MM.1S (cell line): ENCODE data around the gene INSIG2.

Experiments
- DNase-seq: peaks from one replicate; pipeline ENCODE4 v3.0.0-alpha.2; 2015
- H2AFZ ChIP-seq: fragments of 300-600 bp; sonication (generic); 2 replicates; pipeline ENCODE4 v1.6.0; 2016; ENCODE audit warnings: antibody characterized with exemption, low read length
- H3F3A ChIP-seq: fragments of 300-600 bp; sonication (generic); 2 replicates; pipeline ENCODE4 v1.6.1; 2016; ENCODE audit warnings: mild to moderate bottlenecking, antibody characterized with exemption, low read length, moderate library complexity, mixed read lengths; ENCODE audit not compliant: insufficient read depth
- H3K27ac ChIP-seq: fragments of 300-600 bp; sonication (generic); 2 replicates; pipeline ENCODE4 v1.5.1; 2016; ENCODE audit warnings: mild to moderate bottlenecking, low read length
- H3K27me3 ChIP-seq: fragments of 300-600 bp; sonication (generic); replicated peaks from 2 replicates; pipeline ENCODE4 v1.6.0; 2016; ENCODE audit warnings: low read length; ENCODE audit not compliant: insufficient read depth
- H3K36me3 ChIP-seq: fragments of 300-600 bp; sonication (generic); replicated peaks from 2 replicates; pipeline ENCODE4 v1.6.1; 2016; ENCODE audit warnings: mild to moderate bottlenecking, low read length, mixed read lengths; ENCODE audit not compliant: insufficient read depth
- H3K4me1 ChIP-seq: fragments of 300-600 bp; sonication (generic); 2 replicates; pipeline ENCODE4 v1.6.1; 2016; ENCODE audit warnings: low read length, mixed read lengths
- H3K4me2 ChIP-seq: fragments of 300-600 bp; sonication (generic); 2 replicates; pipeline ENCODE4 v1.6.0; 2016; ENCODE audit warnings: low read depth, low read length
- H3K4me3 ChIP-seq: fragments of 300-600 bp; sonication (generic); 2 replicates; pipeline ENCODE4 v1.5.1; 2016; ENCODE audit warnings: low read length, mixed read lengths
- H3K79me2 ChIP-seq: fragments of 300-600 bp; sonication (generic); 2 replicates; pipeline ENCODE4 v1.6.1; 2016; ENCODE audit warnings: mixed run types, low read length, mixed read lengths
- H3K9ac ChIP-seq: fragments of 300-600 bp; sonication (generic); 2 replicates; pipeline ENCODE4 v1.6.1; 2016; ENCODE audit warnings: low read length, mixed read lengths
- H3K9me2 ChIP-seq: fragments of 300-600 bp; sonication (generic); replicated peaks from 2 replicates; pipeline ENCODE4 v1.6.1; 2016; ENCODE audit warnings: mild to moderate bottlenecking, low read length, mixed read lengths; ENCODE audit not compliant: insufficient read depth
- H3K9me3 ChIP-seq: fragments of 300-600 bp; sonication (generic); replicated peaks from 2 replicates; pipeline ENCODE4 v1.6.1; 2016; ENCODE audit warnings: mild to moderate bottlenecking, low read length, mixed read lengths; ENCODE audit not compliant: insufficient read depth
- H4K20me1 ChIP-seq: fragments of 300-600 bp; sonication (generic); 2 replicates; pipeline ENCODE4 v1.6.1; 2016; ENCODE audit warnings: mild to moderate bottlenecking, low read length, moderate library complexity, mixed read lengths; ENCODE audit not compliant: insufficient read depth
- CTCF ChIP-seq: fragments of 300-600 bp; sonication (generic); IDR thresholded peaks from 2 replicates; pipeline ENCODE4 v1.5.1; 2016; ENCODE audit warnings: antibody characterized with exemption, low read length, mixed read lengths
- EZH2 ChIP-seq: fragments of 300-600 bp; sonication (generic); optimal IDR thresholded peaks from 2 replicates; pipeline ENCODE3; 2017; ENCODE audit warnings: low read depth, mild to moderate bottlenecking, antibody characterized with exemption, low read length, mixed read lengths
- EZH2phosphoT487 ChIP-seq: fragments of 300-600 bp; sonication (generic); IDR thresholded peaks from 2 replicates; pipeline ENCODE4 v1.6.1; 2018; ENCODE audit warnings: antibody characterized with exemption, low read length

Gene INSIG2

DNA sequence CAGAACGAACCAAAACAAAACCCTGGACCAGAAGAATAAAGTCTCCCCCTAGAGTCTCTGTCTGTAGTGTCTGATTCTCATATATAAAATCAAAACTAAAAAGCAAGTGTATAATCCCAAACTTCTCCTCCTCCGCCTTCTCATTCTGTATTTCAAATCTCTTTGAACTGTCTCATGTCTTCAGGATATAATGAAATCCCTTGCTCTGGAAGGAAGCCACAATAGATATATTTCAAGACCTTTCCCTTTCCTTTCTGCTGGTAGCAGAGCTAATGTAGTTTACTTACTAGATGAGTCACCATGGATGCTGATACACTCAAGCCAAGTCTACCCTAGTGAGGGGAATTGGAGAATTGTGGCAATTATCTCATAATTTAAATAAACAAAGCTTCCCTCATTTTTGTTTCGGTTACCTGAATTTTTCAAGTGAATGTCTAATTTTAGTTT lies 40.9 kb upstream of the INSIG2 start:
- Histone ChIP-seq H3K27ac (no peak overlapping the region), H3F3A (no peaks in the 10 kb centered on the region), H3K79me2 (no peaks in the 10 kb centered on the region), H3K4me1 (0 out of 2 replicates have a peak, but pooled peaks cover 4% of the 10 kb centered on the region), H3K9ac (no peak overlapping the region), H2AFZ (0 out of 2 replicates have a peak overlapping the region, but pooled peaks have one; percentile 12), H3K9me3 (no peaks in the 10 kb centered on the region), H3K9me2 (no peaks in the 10 kb centered on the region), H3K36me3 (no peaks in the 10 kb centered on the region), H3K4me2 (peak overlapping the region; percentile 56), H3K4me3 (peak overlapping the region; percentile 16; the same call in 1 of the 2 replicates), H4K20me1 (no peaks in the 10 kb centered on the region), H3K27me3 (no peaks in the 10 kb centered on the region)
- DNase-seq, result no peak
- TF ChIP-seq EZH2, result no peak
- TF ChIP-seq CTCF, result no peak
- TF ChIP-seq EZH2phosphoT487, result no peak

DNA sequence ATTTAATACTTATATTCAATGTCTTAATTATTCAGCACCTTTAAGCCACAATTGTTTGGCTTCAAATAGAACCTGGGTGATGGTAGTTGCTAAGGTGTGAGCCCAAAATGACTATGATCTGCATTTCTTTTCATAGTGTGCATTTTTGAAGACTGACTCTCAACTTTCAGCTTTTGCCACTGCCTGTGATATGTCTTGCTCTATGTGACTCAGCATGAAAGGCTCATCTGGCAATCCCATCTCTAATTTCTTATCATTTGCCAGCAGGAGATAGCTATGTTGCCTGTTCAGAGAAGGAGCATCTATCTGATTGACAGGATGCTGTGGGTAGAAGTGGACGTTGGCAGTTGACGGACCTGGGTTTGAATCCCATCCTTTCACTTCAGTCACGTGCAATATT lies 39.9 kb upstream of the INSIG2 start:
- Histone ChIP-seq H3K36me3 (no peaks in the 10 kb centered on the region), H3K27ac (no peak overlapping the region), H3F3A (no peaks in the 10 kb centered on the region), H3K9ac (no peak overlapping the region), H3K4me2 (no peak overlapping the region), H4K20me1 (no peaks in the 10 kb centered on the region), H3K4me3 (no peak overlapping the region), H3K9me2 (no peaks in the 10 kb centered on the region), H3K27me3 (no peaks in the 10 kb centered on the region), H3K79me2 (no peaks in the 10 kb centered on the region), H3K9me3 (no peaks in the 10 kb centered on the region), H2AFZ (no peak overlapping the region), H3K4me1 (0 out of 2 replicates have a peak, but pooled peaks cover 4% of the 10 kb centered on the region)
- no peak for TF ChIP-seq EZH2phosphoT487
- no peak for DNase-seq

DNA sequence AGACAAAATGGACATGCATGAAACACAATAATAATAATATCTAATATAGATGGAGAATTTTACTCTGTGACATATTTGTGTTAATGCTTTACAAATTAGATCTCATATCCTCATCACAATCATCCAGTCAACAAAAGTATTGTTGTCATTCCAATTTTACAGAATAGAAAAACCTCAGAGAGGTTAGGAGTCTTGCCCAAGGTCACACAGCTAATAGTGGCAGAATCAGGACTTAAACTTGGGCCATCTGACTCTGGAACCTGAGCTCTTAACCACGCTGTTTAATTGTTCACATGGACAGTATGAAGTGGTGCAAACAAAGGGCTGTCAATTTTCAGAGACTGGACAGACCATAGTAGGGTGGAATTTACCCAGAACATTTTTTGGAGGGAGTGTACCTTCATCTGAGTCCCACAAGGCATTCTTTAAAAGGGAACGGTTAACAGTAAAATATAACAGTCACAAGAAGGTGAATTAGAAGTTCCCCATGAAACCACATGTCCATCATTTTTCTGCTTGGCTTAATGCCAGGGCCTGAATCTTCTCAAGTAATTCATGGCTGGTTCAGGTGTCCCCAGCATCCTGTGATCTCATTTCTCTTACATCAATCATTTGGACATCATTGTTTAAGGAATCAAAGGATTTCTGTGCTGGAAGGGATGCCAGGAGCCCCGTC lies 39.0 kb upstream of the INSIG2 start:
- no peak overlapping the region for H3K4me3 ChIP-seq
- H3K9ac ChIP-seq, result no peak overlapping the region
- H2AFZ ChIP-seq, result no peak overlapping the region
- no peaks in the 10 kb centered on the region for H3K27me3 ChIP-seq
- no peaks in the 10 kb centered on the region for H3F3A ChIP-seq
- no peaks in the 10 kb centered on the region for H3K79me2 ChIP-seq
- no peaks in the 10 kb centered on the region for H3K9me3 ChIP-seq
- no peaks in the 10 kb centered on the region for H3K36me3 ChIP-seq
- no peaks in the 10 kb centered on the region for H4K20me1 ChIP-seq
- peak; percentile 22 for DNase-seq
- no peaks in the 10 kb centered on the region for H3K9me2 ChIP-seq
- TF ChIP-seq EZH2phosphoT487, result no peak
- 0 out of 2 replicates have a peak, but pooled peaks cover 4% of the 10 kb centered on the region for H3K4me1 ChIP-seq
- H3K27ac ChIP-seq, result no peak overlapping the region
- no peak overlapping the region for H3K4me2 ChIP-seq

DNA sequence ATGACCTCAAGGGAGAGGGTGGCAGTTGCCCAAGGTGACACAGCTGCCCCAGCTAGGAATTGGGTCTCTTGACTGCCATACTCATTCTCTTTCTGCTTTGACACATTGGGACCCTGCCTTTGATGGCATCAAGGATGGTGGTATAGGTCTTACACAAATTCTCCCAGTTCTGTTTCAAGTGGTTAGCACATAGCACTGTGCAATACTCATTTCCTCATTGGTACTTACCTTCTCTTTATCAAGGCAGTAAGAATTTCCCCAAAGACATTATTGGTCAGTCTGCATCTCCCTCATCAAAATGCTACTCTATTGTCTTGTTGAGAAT lies 38.5 kb upstream of the INSIG2 start:
- no peaks in the 10 kb centered on the region for H4K20me1 ChIP-seq
- no peaks in the 10 kb centered on the region for H3K27me3 ChIP-seq
- no peak for DNase-seq
- H3K9me3 ChIP-seq, result no peaks in the 10 kb centered on the region
- no peaks in the 10 kb centered on the region for H3K79me2 ChIP-seq
- no peak overlapping the region for H3K4me2 ChIP-seq
- no peaks in the 10 kb centered on the region for H3K36me3 ChIP-seq
- H2AFZ ChIP-seq, result no peak overlapping the region
- no peak overlapping the region for H3K9ac ChIP-seq
- H3K4me3 ChIP-seq, result no peak overlapping the region
- H3F3A ChIP-seq, result no peaks in the 10 kb centered on the region
- TF ChIP-seq CTCF, result no peak
- no peak for TF ChIP-seq EZH2phosphoT487
- no peak for TF ChIP-seq EZH2
- no peak overlapping the region for H3K27ac ChIP-seq
- H3K4me1 ChIP-seq, result 0 out of 2 replicates have a peak, but pooled peaks cover 4% of the 10 kb centered on the region
- no peaks in the 10 kb centered on the region for H3K9me2 ChIP-seq
